H1 (cell line): ENCODE data around the gene NMNAT3. TPM values are rescaled to one million over a fixed set of nuclear protein-coding genes. Genes with fewer than 3 reads are reported as not detected.

Experiments
- CTCF ChIA-PET: fragments of 300-600 bp; sonication (Branson Sonifier 250); formaldehyde crosslinking; loops from one replicate; lab custom pipeline; 2021; ENCODE audit not compliant: partially characterized antibody; lab: Charles Lee
- POLR2A ChIA-PET: fragments of 300-600 bp; sonication (Branson Sonifier 250); formaldehyde crosslinking; loops from one replicate; lab custom pipeline; 2021; ENCODE audit warnings: inconsistent platforms; ENCODE audit not compliant: partially characterized antibody; lab: Charles Lee
- DNase-seq, 2 experiments: peaks; one replicate each; pipeline versions ENCODE4 v3.0.0 to v3.0.0-alpha.2; 2010 to 2022; ENCODE audit warnings: low spot score in 2 of 2, low read depth in 1 of 2, mixed read lengths in 1 of 2
- FAIRE-seq: peaks from 2 replicates; lab custom pipeline; 2011; peaks lifted over from hg19 to GRCh38; lab: Jason Lieb, UNC
- H2AFZ ChIP-seq: 2 replicates; pipeline ENCODE4 v1.8.1; 2012; ENCODE audit warnings: low read length, inconsistent platforms
- H2AK5ac ChIP-seq: 2 replicates; pipeline ENCODE4 v1.6.1; 2013; ENCODE audit warnings: low read depth, low read length
- H2BK120ac ChIP-seq: replicated peaks from 2 replicates; pipeline ENCODE3; 2013; ENCODE audit warnings: low read depth, low read length, inconsistent platforms
- H2BK12ac ChIP-seq: 2 replicates; pipeline ENCODE4 v1.6.1; 2013; ENCODE audit warnings: low read depth, low read length
- H2BK15ac ChIP-seq: 2 replicates; pipeline ENCODE4 v1.6.1; 2013; ENCODE audit warnings: low read length
- H2BK20ac ChIP-seq: 2 replicates; pipeline ENCODE4 v1.6.1; 2013; ENCODE audit warnings: low read length
- H2BK5ac ChIP-seq: 2 replicates; pipeline ENCODE4 v1.6.1; 2013; ENCODE audit warnings: low read depth, low read length
- H3K14ac ChIP-seq: 2 replicates; pipeline ENCODE4 v1.6.1; 2013; ENCODE audit warnings: inconsistent platforms; ENCODE audit not compliant: insufficient read length
- H3K18ac ChIP-seq: 2 replicates; pipeline ENCODE4 v1.6.1; 2013; ENCODE audit warnings: low read length; ENCODE audit errors: extremely low read depth
- H3K23ac ChIP-seq: 2 replicates; pipeline ENCODE4 v1.6.1; 2013; ENCODE audit warnings: inconsistent platforms; ENCODE audit not compliant: insufficient read length
- H3K23me2 ChIP-seq: 2 replicates; pipeline ENCODE4 v1.6.1; 2013; ENCODE audit warnings: low read depth, low read length
- H3K27ac ChIP-seq: 2 replicates; pipeline ENCODE4 v1.6.1; 2011; ENCODE audit warnings: low read depth, low read length, inconsistent platforms
- H3K27me3 ChIP-seq, 4 experiments: replicated peaks in 1 of 4; 1 replicate in 1 of 4; 2 replicates in 3 of 4; pipeline versions ENCODE4 v1.6.1 to v1.8.1; 2011 to 2013; ENCODE audit warnings: low read length in 3 of 4, mild to moderate bottlenecking in 3 of 4, inconsistent platforms in 2 of 4, mixed read lengths in 2 of 4, moderate library complexity in 1 of 4; ENCODE audit not compliant: control insufficient read depth in 3 of 4, insufficient read depth in 3 of 4; ENCODE audit errors: extremely low read depth in 1 of 4
- H3K36me3 ChIP-seq, 4 experiments: 2 replicates each; pipeline versions ENCODE4 v1.6.1 to v1.8.1; 2011 to 2013; ENCODE audit warnings: mild to moderate bottlenecking in 4 of 4, low read length in 3 of 4, moderate library complexity in 2 of 4, control low read depth in 1 of 4, inconsistent platforms in 1 of 4; ENCODE audit not compliant: insufficient read depth in 4 of 4, control insufficient read depth in 2 of 4
- H3K4ac ChIP-seq: replicated peaks from 2 replicates; pipeline ENCODE3; 2013; ENCODE audit warnings: low read length, low read depth, mixed read lengths, inconsistent platforms; ENCODE audit not compliant: insufficient read length
- H3K4me1 ChIP-seq, 4 experiments: replicated peaks in 1 of 4; 1 replicate in 1 of 4; 2 replicates in 3 of 4; pipeline versions ENCODE4 v1.6.1 to v1.8.1; 2011 to 2013; ENCODE audit warnings: low read length in 3 of 4, inconsistent platforms in 2 of 4, mixed read lengths in 1 of 4; ENCODE audit not compliant: insufficient read depth in 4 of 4, control insufficient read depth in 3 of 4
- H3K4me2 ChIP-seq, 2 experiments: 2 replicates each; pipeline versions ENCODE4 v1.6.1 to v1.8.1; 2011 to 2013; ENCODE audit warnings: low read depth in 2 of 2, low read length in 2 of 2, control low read depth in 1 of 2, inconsistent platforms in 1 of 2, mild to moderate bottlenecking in 1 of 2; ENCODE audit not compliant: insufficient read depth in 1 of 2
- H3K4me3 ChIP-seq, 4 experiments: fragments of 200-600, 300-600 bp in 1 of 4; sonication (generic), shearing (Covaris generic), sonication (Bioruptor Twin) in 1 of 4; 2 replicates each; pipeline versions ENCODE4 v1.5.1 to v1.8.1; 2011 to 2016; ENCODE audit warnings: low read length in 4 of 4, low read depth in 3 of 4, control low read depth in 2 of 4, inconsistent platforms in 2 of 4, mild to moderate bottlenecking in 2 of 4, mixed read lengths in 1 of 4, moderate library complexity in 1 of 4; ENCODE audit not compliant: insufficient read depth in 2 of 4; ENCODE audit errors: extremely low read depth in 1 of 4
- H3K56ac ChIP-seq: replicated peaks from 2 replicates; pipeline ENCODE3; 2013; ENCODE audit warnings: low read depth, mild to moderate bottlenecking, mixed read lengths, low read length, inconsistent platforms; ENCODE audit not compliant: insufficient read length
- H3K79me1 ChIP-seq: 2 replicates; pipeline ENCODE4 v1.6.1; 2013; ENCODE audit warnings: low read depth, low read length, control low read depth
- H3K79me2 ChIP-seq, 2 experiments: 2 replicates each; pipeline versions ENCODE4 v1.6.1 to v1.8.1; 2012 to 2013; ENCODE audit warnings: low read length in 2 of 2, mild to moderate bottlenecking in 2 of 2, inconsistent platforms in 1 of 2; ENCODE audit not compliant: insufficient read depth in 2 of 2, control insufficient read depth in 1 of 2
- H3K9ac ChIP-seq, 4 experiments: replicated peaks in 1 of 4; 1 replicate in 1 of 4; 2 replicates in 3 of 4; pipeline versions ENCODE4 v1.6.1 to v1.8.1; 2011 to 2013; ENCODE audit warnings: low read depth in 3 of 4, low read length in 3 of 4, control low read depth in 2 of 4, mild to moderate bottlenecking in 2 of 4, moderate library complexity in 2 of 4, inconsistent platforms in 1 of 4; ENCODE audit errors: extremely low read depth in 1 of 4
- H3K9me3 ChIP-seq, 2 experiments: 2 replicates each; pipeline versions ENCODE4 v1.6.1 to v1.8.1; 2012 to 2013; ENCODE audit warnings: mild to moderate bottlenecking in 2 of 2, moderate library complexity in 2 of 2, control low read depth in 1 of 2, inconsistent platforms in 1 of 2, low read depth in 1 of 2, low read length in 1 of 2, mixed read lengths in 1 of 2; ENCODE audit not compliant: insufficient read depth in 2 of 2
- H4K20me1 ChIP-seq, 2 experiments: replicated peaks in 1 of 2; 2 replicates each; pipeline versions ENCODE3 to v1.8.1; 2011 to 2013; ENCODE audit warnings: inconsistent platforms in 2 of 2, low read length in 2 of 2, mild to moderate bottlenecking in 1 of 2; ENCODE audit not compliant: insufficient read depth in 2 of 2, control insufficient read depth in 1 of 2
- H4K5ac ChIP-seq: 2 replicates; pipeline ENCODE4 v1.6.1; 2013; ENCODE audit warnings: low read length, low read depth, mixed read lengths, inconsistent platforms; ENCODE audit not compliant: insufficient read length
- H4K8ac ChIP-seq: 2 replicates; pipeline ENCODE4 v1.8.0; 2013; ENCODE audit warnings: mild to moderate bottlenecking, moderate library complexity, low read length, inconsistent platforms; ENCODE audit not compliant: insufficient read depth; ENCODE audit errors: extremely low read depth
- H4K91ac ChIP-seq: replicated peaks from 2 replicates; pipeline ENCODE3; 2013; ENCODE audit warnings: low read length, mixed read lengths, inconsistent platforms; ENCODE audit not compliant: insufficient read length
- EGR1 ChIP-seq: IDR thresholded peaks from 2 replicates; pipeline ENCODE4 v1.6.1; 2011; ENCODE audit warnings: low read depth, low read length, borderline replicate concordance
- GABPA ChIP-seq: IDR thresholded peaks from 2 replicates; pipeline ENCODE4 v1.6.1; 2011; ENCODE audit warnings: mild to moderate bottlenecking, low read length, moderate library complexity, borderline replicate concordance; ENCODE audit not compliant: insufficient read depth
- PHF8 ChIP-seq: fragments of 200-600 bp; sonication (generic); conservative IDR thresholded peaks from 2 replicates; pipeline ENCODE4 v1.7.1; 2012; ENCODE audit warnings: low read depth, mild to moderate bottlenecking, inconsistent platforms, low read length, moderate library complexity
- WGBS, 2 experiments: shearing (Covaris generic) in 1 of 2; methylation state at CpG; one replicate each; pipeline versions ENCODE4 v1.1.6 to v1.1.7; 2013 to 2015; ENCODE audit warnings: low lambda C conversion rate in 2 of 2, mixed read lengths in 2 of 2, inconsistent platforms in 1 of 2, low coverage in 1 of 2, missing lambda C conversion rate in 1 of 2; ENCODE audit not compliant: insufficient replicate concordance in 2 of 2, insufficient coverage in 1 of 2, insufficient read length in 1 of 2; ENCODE audit errors: extremely low coverage in 1 of 2, missing lambda C conversion rate in 1 of 2; 5-methylcytosine and 5-hydroxymethylcytosine counted together
- polyA plus RNA-seq, 7 experiments: library from polyadenylated mRNA; depleted of rRNA in 3 of 7; stranded (reverse) in 5 of 7; unstranded in 2 of 7; fragments of >200 nt in 5 of 7; fragments of 200-250 nt in 2 of 7; gene quantifications; 1 replicate in 5 of 7; 2 replicates in 1 of 7; 4 replicates in 1 of 7; pipeline versions ENCODE4 v1.2.1 to v1.2.3, GENCODE V29; 2011 to 2013; ENCODE audit warnings: missing spikeins in 2 of 7, mixed read lengths in 2 of 7
- total RNA-seq: library from RNA; stranded (reverse); fragmentation: NEBNext Ultra II Directional; extraction: Animal tissue kit (Norgen Biotek cat#: 25700); gene quantifications from 2 replicates; pipeline ENCODE4 v1.2.1, GENCODE V29; 2021

NMNAT3 gene
- total and polyA plus RNA-seq, 2 of the 8 experiments (the other 6 are each of a cell fraction or from before 2014, with no cell fraction given): 4.2 to 4.3 TPM

DNA sequence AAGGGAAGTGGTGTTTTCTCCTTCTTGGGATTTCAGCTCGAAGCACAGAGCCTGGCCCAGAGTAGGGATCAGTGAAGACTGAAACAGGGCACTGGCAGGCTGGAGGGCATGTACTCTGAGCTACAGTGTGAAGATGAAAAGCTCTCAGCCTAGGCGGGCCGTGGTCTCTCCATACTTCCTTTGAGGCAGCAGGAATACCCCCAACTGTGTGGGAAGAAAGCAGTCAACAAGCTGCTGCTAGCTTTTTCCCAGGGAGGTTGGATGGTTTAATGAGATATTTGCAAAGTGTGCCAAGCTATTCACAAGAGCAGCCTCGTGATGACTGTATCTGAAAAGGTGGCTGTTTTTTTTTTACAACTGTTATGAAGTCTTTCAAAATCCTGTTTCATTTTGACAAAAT, 47.2 kb downstream of the NMNAT3 start:
- Histone ChIP-seq H2BK12ac (no peak overlapping the region), H3K56ac (no peak overlapping the region), H3K9ac (no peak overlapping the region), H3K9me3 (no peaks in the 10 kb centered on the region), H3K79me1 (no peaks in the 10 kb centered on the region), H3K23ac (no peak overlapping the region), H2BK120ac (no peak overlapping the region), H3K4me3 (no peak overlapping the region), H3K36me3 (no peaks in the 10 kb centered on the region), H3K14ac (no peak overlapping the region), H3K79me2 (no peaks in the 10 kb centered on the region), H3K4me1 (peaks cover 0 to 4% (median 2%) of the 10 kb centered on the region in 4 experiments; a peak in 3 of 7 replicates), H2BK20ac (no peak overlapping the region), H3K4ac (no peak overlapping the region), H3K27me3 (no peaks in the 10 kb centered on the region), H2AK5ac (no peak overlapping the region), H3K23me2 (0 out of 2 replicates have a peak, but pooled peaks cover 1% of the 10 kb centered on the region), H4K91ac (no peak overlapping the region), H4K8ac (no peak overlapping the region), H2BK15ac (no peak overlapping the region), H3K18ac (no peak overlapping the region), H4K5ac (no peak overlapping the region), H3K27ac (no peak overlapping the region), H3K4me2 (no peak overlapping the region), H2BK5ac (no peak overlapping the region), H4K20me1 (no peaks in the 10 kb centered on the region), H2AFZ (no peak overlapping the region)
- 75% methylated on average over 4 of the region's 4 CpGs; no CpG with 5 or more reads in 1 of the 2 experiments for WGBS, 2 experiments
- DNase-seq (no peak), FAIRE-seq (no peak)
- ChIA-PET CTCF (interaction anchor here (0.6 to 2.4 kb wide), 14 partner anchors 9 to 1204 kb away, joined by 3 to 18 read pairs (median 4); partner anchors contain the start of gene CLSTN2), POLR2A (no interaction called here)
- TF ChIP-seq EGR1: no peak
- no peak for TF ChIP-seq GABPA
- TF ChIP-seq PHF8: no peak
